ENCODE results near the gene MAP3K21. TPM values are rescaled to one million over a fixed set of nuclear protein-coding genes. Genes with fewer than 3 reads are reported as not detected.

MAP3K21 gene
- total RNA-seq = 1 to 10 TPM; 3.2 to 5.1 (median 3.8) TPM
- long read RNA-seq = 0 reads

GRCh38 chr1:233327651-233328141 is at the start of gene MAP3K21:
TSS of gene MAP3K21 (plus strand) at chr1:233327724. CDS start at chr1:233328029, 305 bp downstream.
- Histone ChIP-seq H3K27me3 (no peaks in the 10 kb centered on the region), H3K9me3 (no peaks in the 10 kb centered on the region), H3K36me3 (no peaks in the 10 kb centered on the region), H3K27ac (peak within 1 kb of the TSS in 2 of 3 donors; percentile 27 to 36), H3K4me3 (peak within 1 kb of the TSS; percentile 73 to 79 (median 78)), H3K4me1 (peaks cover 0 to 31% (median 4%) of the 10 kb centered on the region in 4 donors)
- intact Hi-C loops (cut with DNase I) = no loop called here
- DNase-seq = peak in 2 of 3 donors; percentile 51 to 62
- no peak for TF ChIP-seq CTCF (IDR thresholded peaks at IDR 0.05)
- peak; percentile 74 for TF ChIP-seq POLR2A (IDR thresholded peaks at IDR 0.05)
- WGBS (ENCODE audit: insufficient coverage, low coverage, low lambda C conversion rate, missing lambda C conversion rate) = no CpG with 5 or more reads among the region's 68 CpGs
- peak; percentile 68 to 81 (median 76) for ATAC-seq

- ATAC-seq (no peak), DNase-seq (no peak)
- WGBS (ENCODE audit: insufficient coverage, low coverage, low lambda C conversion rate, missing lambda C conversion rate) = no CpG with 5 or more reads among the region's 1 CpG
- Histone ChIP-seq H3K4me1 (no peaks in the 10 kb centered on the region), H3K36me3 (no peaks in the 10 kb centered on the region), H3K27me3 (no peaks in the 10 kb centered on the region), H3K4me3 (no peak overlapping the region), H3K27ac (no peak overlapping the region), H3K9me3 (no peaks in the 10 kb centered on the region)
- TF ChIP-seq POLR2A (IDR thresholded peaks at IDR 0.05) (no peak), CTCF (IDR thresholded peaks at IDR 0.05) (no peak)
- intact Hi-C loops (cut with DNase I) = no loop called here
Observed at GRCh38 chr1:233278631-233279030, 48.9 kb upstream of the MAP3K21 start.

GRCh38 chr1:233279971-233280370 is 47.6 kb upstream of the MAP3K21 start:
- no peak for DNase-seq
- no peak for TF ChIP-seq POLR2A (IDR thresholded peaks at IDR 0.05)
- no peak for TF ChIP-seq CTCF (IDR thresholded peaks at IDR 0.05)
- Histone ChIP-seq H3K4me1 (no peaks in the 10 kb centered on the region), H3K9me3 (no peaks in the 10 kb centered on the region), H3K4me3 (no peak overlapping the region), H3K27ac (no peak overlapping the region), H3K27me3 (no peaks in the 10 kb centered on the region), H3K36me3 (no peaks in the 10 kb centered on the region)
- WGBS (ENCODE audit: insufficient coverage, low coverage, low lambda C conversion rate, missing lambda C conversion rate) = 80% methylated on average over 2 of the region's 2 CpGs
- intact Hi-C loops (cut with DNase I) = no loop called here
- no peak for ATAC-seq

- no peak for TF ChIP-seq CTCF (IDR thresholded peaks at IDR 0.05)
- TF ChIP-seq POLR2A (IDR thresholded peaks at IDR 0.05) = no peak
- H3K4me3 ChIP-seq = no peak overlapping the region
- no peaks in the 10 kb centered on the region for H3K36me3 ChIP-seq
- H3K9me3 ChIP-seq = no peaks in the 10 kb centered on the region
- intact Hi-C loops (cut with DNase I) = no loop called here
- ATAC-seq (peak in 2 of 4 donors; percentile 25 to 41), DNase-seq (no peak)
- no peaks in the 10 kb centered on the region for H3K27me3 ChIP-seq
- 47% methylated on average over 6 of the region's 8 CpGs for WGBS (ENCODE audit: insufficient coverage, low coverage, low lambda C conversion rate, missing lambda C conversion rate)
- no peaks in the 10 kb centered on the region for H3K4me1 ChIP-seq
- H3K27ac ChIP-seq = no peak overlapping the region
Observed at GRCh38 chr1:233281711-233282581, 45.6 kb upstream of the MAP3K21 start.

Data from right lobe of liver (tissue), 6 donors.